ENCODE results near the gene SLC2A8.

GRCh38 chr9:127358770-127359169, 38.2 kb upstream of the SLC2A8 start:
- no peak for TF ChIP-seq EZH2 (IDR thresholded peaks at IDR 0.05; ENCODE audit: insufficient read depth, poor library complexity, severe bottlenecking)
- TF ChIP-seq EZH2phosphoT487 (IDR thresholded peaks at IDR 0.05; ENCODE audit: insufficient read depth, low read depth): no peak

All from GM23248 (cell line).